Sigmoid colon (tissue), 7 donors: ENCODE measurements around the gene VPS45. TPM values are rescaled to one million over a fixed set of nuclear protein-coding genes. Genes with fewer than 3 reads are reported as not detected.

Experiments
- DNase-seq: peaks from one replicate; pipeline ENCODE4 v3.0.0-alpha.2; 2019
- H3K27ac ChIP-seq, 4 donors: fragments of 200-600 bp; sonication (generic); one replicate each; pipeline ENCODE4 v1.5.1; 2016 to 2019; ENCODE audit warnings: mild to moderate bottlenecking in 1 of 4
- H3K27me3 ChIP-seq, 3 donors: fragments of 200-600 bp; sonication (generic); one replicate each; pipeline ENCODE4 v1.5.1; 2019; ENCODE audit warnings: mild to moderate bottlenecking in 1 of 3
- H3K36me3 ChIP-seq, 4 donors: fragments of 200-600 bp; sonication (generic); one replicate each; pipeline ENCODE4 v1.5.1; 2016 to 2019
- H3K4me1 ChIP-seq, 4 donors: fragments of 200-600 bp; sonication (generic); one replicate each; pipeline ENCODE4 v1.5.1; 2017 to 2019
- H3K4me3 ChIP-seq, 4 donors: fragments of 200-600 bp; sonication (generic); one replicate each; pipeline ENCODE4 v1.5.1; 2017 to 2019; ENCODE audit warnings: mild to moderate bottlenecking in 2 of 4, moderate library complexity in 1 of 4
- H3K9me3 ChIP-seq, 4 donors: fragments of 200-600 bp in 3 of 4; sonication (generic) in 3 of 4; one replicate each; pipeline versions ENCODE4 v1.5.1 to v1.6.1; 2013 to 2019
- EP300 ChIP-seq, 4 donors: sonication (generic); formaldehyde crosslinking; IDR thresholded peaks; one replicate each; pipeline ENCODE4 v1.6.1; 2017; ENCODE audit warnings: antibody characterized with exemption in 4 of 4
- POLR2A ChIP-seq, 2 donors: fragments of 450-650 bp; IDR thresholded peaks; one replicate each; pipeline ENCODE4 v1.6.1; 2016; ENCODE audit warnings: antibody characterized with exemption in 2 of 2, mild to moderate bottlenecking in 2 of 2, moderate library complexity in 2 of 2
- POLR2AphosphoS5 ChIP-seq, 4 donors: sonication (generic); formaldehyde crosslinking; IDR thresholded peaks; one replicate each; pipeline ENCODE4 v1.6.1; 2017; ENCODE audit warnings: antibody characterized with exemption in 4 of 4
- WGBS, 2 donors: extraction: QIAGEN DNeasy Blood & Tissue Kit; methylation state at CpG; one replicate each; pipeline ENCODE4 v1.1.7; 2013; 5-methylcytosine and 5-hydroxymethylcytosine counted together
- intact Hi-C: fragments of 100-400 bp; cut with DNase I; formaldehyde crosslinking; loops from one replicate; pipeline ENCODE4 v1.15.1; 2023
- polyA plus RNA-seq, 3 donors: library from polyadenylated mRNA; stranded (reverse); fragments of 200-250 nt; gene quantifications; one replicate each; pipeline ENCODE4 v1.2.3, GENCODE V29; 2013
- total RNA-seq, 4 donors: library from RNA; depleted of rRNA; stranded (reverse); fragments of >200 nt; gene quantifications; one replicate each; pipeline ENCODE4 v1.1.0, GENCODE V29; 2016
- TF ChIP-seq, protein P1 (sequence below), 4 experiments: fragments of 450-650 bp in 3 of 4; fragments of 200-600 bp in 1 of 4; IDR thresholded peaks; one replicate each; pipeline ENCODE4 v1.5.1; 2016 to 2019; ENCODE audit warnings: antibody characterized with exemption in 4 of 4, mild to moderate bottlenecking in 3 of 4, moderate library complexity in 2 of 4
- donor health status: healthy with polysubstance abuse.
- donor health status: Bipolar disorder and iron deficiency.
- donor health status: healthy.

The VPS45 gene
- total and polyA plus RNA-seq, 7 donors: 16.2 to 68.1 (median 44.6) TPM

GRCh38 chr1:150093805-150094204 lies 26.2 kb downstream of the VPS45 start:
- no peak overlapping the region for H3K4me3 ChIP-seq
- H3K36me3 ChIP-seq: peaks cover 0 to 52% (median 5%) of the 10 kb centered on the region in 4 donors
- TF ChIP-seq EP300 (IDR thresholded peaks at IDR 0.05) (no peak), POLR2AphosphoS5 (IDR thresholded peaks at IDR 0.05) (peak in 2 of 4 donors; percentile 16 to 29)
- H3K9me3 ChIP-seq: no peaks in the 10 kb centered on the region
- H3K27me3 ChIP-seq: no peaks in the 10 kb centered on the region
- peak overlapping the region; percentile 53 to 67 (median 64) for H3K27ac ChIP-seq
- peaks cover 0 to 14% (median 8%) of the 10 kb centered on the region in 4 donors for H3K4me1 ChIP-seq
- DNase-seq: no peak
- WGBS, 2 donors: 90 to 95% methylated on average over 1 of the region's 1 CpG
- intact Hi-C loops: no loop called here

GRCh38 chr1:150094734-150095265 lies 27.2 kb downstream of the VPS45 start:
- no peak for DNase-seq
- intact Hi-C loops: no loop called here
- no peaks in the 10 kb centered on the region for H3K27me3 ChIP-seq
- no peak for TF ChIP-seq POLR2A (IDR thresholded peaks at IDR 0.05)
- no peak for TF ChIP-seq EP300 (IDR thresholded peaks at IDR 0.05)
- TF ChIP-seq POLR2AphosphoS5 (IDR thresholded peaks at IDR 0.05): no peak
- TF ChIP-seq, protein P1, sequence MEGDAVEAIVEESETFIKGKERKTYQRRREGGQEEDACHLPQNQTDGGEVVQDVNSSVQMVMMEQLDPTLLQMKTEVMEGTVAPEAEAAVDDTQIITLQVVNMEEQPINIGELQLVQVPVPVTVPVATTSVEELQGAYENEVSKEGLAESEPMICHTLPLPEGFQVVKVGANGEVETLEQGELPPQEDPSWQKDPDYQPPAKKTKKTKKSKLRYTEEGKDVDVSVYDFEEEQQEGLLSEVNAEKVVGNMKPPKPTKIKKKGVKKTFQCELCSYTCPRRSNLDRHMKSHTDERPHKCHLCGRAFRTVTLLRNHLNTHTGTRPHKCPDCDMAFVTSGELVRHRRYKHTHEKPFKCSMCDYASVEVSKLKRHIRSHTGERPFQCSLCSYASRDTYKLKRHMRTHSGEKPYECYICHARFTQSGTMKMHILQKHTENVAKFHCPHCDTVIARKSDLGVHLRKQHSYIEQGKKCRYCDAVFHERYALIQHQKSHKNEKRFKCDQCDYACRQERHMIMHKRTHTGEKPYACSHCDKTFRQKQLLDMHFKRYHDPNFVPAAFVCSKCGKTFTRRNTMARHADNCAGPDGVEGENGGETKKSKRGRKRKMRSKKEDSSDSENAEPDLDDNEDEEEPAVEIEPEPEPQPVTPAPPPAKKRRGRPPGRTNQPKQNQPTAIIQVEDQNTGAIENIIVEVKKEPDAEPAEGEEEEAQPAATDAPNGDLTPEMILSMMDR (IDR thresholded peaks at IDR 0.05): no peak
- H3K27ac ChIP-seq: no peak overlapping the region
- peaks cover 0 to 59% (median 5%) of the 10 kb centered on the region in 4 donors for H3K36me3 ChIP-seq
- H3K4me3 ChIP-seq: no peak overlapping the region
- WGBS, 2 donors: 82 to 90% methylated on average over 3 of the region's 3 CpGs
- H3K9me3 ChIP-seq: no peaks in the 10 kb centered on the region
- peaks cover 0 to 14% (median 8%) of the 10 kb centered on the region in 4 donors for H3K4me1 ChIP-seq

- no peaks in the 10 kb centered on the region for H3K9me3 ChIP-seq
- H3K27ac ChIP-seq: no peak overlapping the region
- TF ChIP-seq EP300 (IDR thresholded peaks at IDR 0.05) (no peak), POLR2AphosphoS5 (IDR thresholded peaks at IDR 0.05) (no peak), POLR2A (IDR thresholded peaks at IDR 0.05) (no peak)
- TF ChIP-seq, protein P1 (IDR thresholded peaks at IDR 0.05): no peak
- H3K4me3 ChIP-seq: no peak overlapping the region
- DNase-seq: no peak
- WGBS, 2 donors: 72 to 73% methylated on average over 1 of the region's 1 CpG
- no peaks in the 10 kb centered on the region for H3K27me3 ChIP-seq
- H3K4me1 ChIP-seq: no peaks in the 10 kb centered on the region
- peaks cover 0 to 26% (median 7%) of the 10 kb centered on the region in 4 donors for H3K36me3 ChIP-seq
- intact Hi-C loops: no loop called here
Observed at GRCh38 chr1:150102986-150103385, 35.4 kb downstream of the VPS45 start.

GRCh38 chr1:150106341-150106740 lies 38.8 kb downstream of the VPS45 start:
- DNase-seq: no peak
- TF ChIP-seq, protein P1 (IDR thresholded peaks at IDR 0.05): no peak
- TF ChIP-seq POLR2AphosphoS5 (IDR thresholded peaks at IDR 0.05): no peak
- no peak for TF ChIP-seq EP300 (IDR thresholded peaks at IDR 0.05)
- TF ChIP-seq POLR2A (IDR thresholded peaks at IDR 0.05): no peak
- no peaks in the 10 kb centered on the region for H3K9me3 ChIP-seq
- H3K27me3 ChIP-seq: no peaks in the 10 kb centered on the region
- H3K4me3 ChIP-seq: no peak overlapping the region
- H3K4me1 ChIP-seq: no peaks in the 10 kb centered on the region
- 71 to 84% methylated on average over 7 of the region's 7 CpGs for WGBS, 2 donors
- intact Hi-C loops: no loop called here
- H3K27ac ChIP-seq: no peak overlapping the region
- no peaks in the 10 kb centered on the region for H3K36me3 ChIP-seq

- Histone ChIP-seq H3K4me1 (no peaks in the 10 kb centered on the region), H3K36me3 (peaks cover 0 to 22% (median 1%) of the 10 kb centered on the region in 4 donors), H3K4me3 (no peak overlapping the region), H3K27me3 (no peaks in the 10 kb centered on the region), H3K9me3 (no peaks in the 10 kb centered on the region), H3K27ac (no peak overlapping the region)
- WGBS, 2 donors: 57 to 84% methylated on average over 3 of the region's 3 CpGs
- DNase-seq: no peak
- intact Hi-C loops: no loop called here
- no peak for TF ChIP-seq POLR2AphosphoS5 (IDR thresholded peaks at IDR 0.05)
- no peak for TF ChIP-seq POLR2A (IDR thresholded peaks at IDR 0.05)
- TF ChIP-seq, protein P1 (IDR thresholded peaks at IDR 0.05): no peak
- no peak for TF ChIP-seq EP300 (IDR thresholded peaks at IDR 0.05)
Observed at GRCh38 chr1:150109586-150109985, 42.0 kb downstream of the VPS45 start.
